Measurements from ENCODE around the gene HTRA3. TPM values are rescaled to one million over a fixed set of nuclear protein-coding genes. Genes with fewer than 3 reads are reported as not detected.

Gene HTRA3
- total and polyA plus RNA-seq, 10 donors: 0.26 to 5.5 (median 2.5) TPM

DNA sequence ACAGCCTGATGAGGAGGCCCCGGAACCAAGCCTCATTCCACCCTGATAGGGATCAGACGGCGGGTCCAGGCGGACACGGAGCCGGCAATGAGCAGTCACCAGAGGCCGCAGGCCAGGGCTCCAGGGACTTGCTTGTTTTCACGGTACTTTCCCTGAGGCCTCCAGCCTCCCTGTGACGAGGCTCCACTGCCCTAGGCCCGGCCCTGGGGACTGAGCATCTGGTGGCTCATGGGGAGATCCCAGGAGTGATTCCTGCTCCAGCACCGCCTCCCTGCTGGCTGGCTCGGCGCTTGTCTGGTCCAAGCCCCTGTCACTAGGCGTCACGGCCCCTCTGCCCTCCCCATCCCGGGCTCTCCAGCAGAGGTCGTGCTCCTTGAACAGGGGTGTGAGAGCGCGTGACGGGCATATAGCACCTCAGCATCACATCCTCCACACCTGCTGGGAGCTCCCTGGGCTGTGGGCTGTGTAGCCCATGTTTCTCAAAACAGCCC is 14.1 kb downstream of the HTRA3 start:
- no peak overlapping the region for H3K27ac ChIP-seq
- no peaks in the 10 kb centered on the region for H3K9me3 ChIP-seq
- H3K4me3 ChIP-seq: no peak overlapping the region
- no peaks in the 10 kb centered on the region for H3K36me3 ChIP-seq
- peaks cover 0 to 19% (median 0%) of the 10 kb centered on the region in 6 donors for H3K4me1 ChIP-seq
- WGBS, 5 donors: 78 to 93% (median 88%) methylated on average over 10 to 20 of the region's 20 CpGs
- DNase-seq: peak; percentile 66
- TF ChIP-seq POLR2AphosphoS5 (IDR thresholded peaks at IDR 0.05) (no peak), CTCF (IDR thresholded peaks at IDR 0.05 in 8 of 11, conservative IDR thresholded peaks at IDR 0.05 in 3 of 11) (no peak), POLR2A (IDR thresholded peaks at IDR 0.05) (no peak)
- peaks cover 0 to 27% (median 0%) of the 10 kb centered on the region in 7 donors for H3K27me3 ChIP-seq (replicated peaks in 1 of 7)
- intact Hi-C loops (cut with DNase I; ENCODE audit: low total_unique reads): no loop called here

DNA sequence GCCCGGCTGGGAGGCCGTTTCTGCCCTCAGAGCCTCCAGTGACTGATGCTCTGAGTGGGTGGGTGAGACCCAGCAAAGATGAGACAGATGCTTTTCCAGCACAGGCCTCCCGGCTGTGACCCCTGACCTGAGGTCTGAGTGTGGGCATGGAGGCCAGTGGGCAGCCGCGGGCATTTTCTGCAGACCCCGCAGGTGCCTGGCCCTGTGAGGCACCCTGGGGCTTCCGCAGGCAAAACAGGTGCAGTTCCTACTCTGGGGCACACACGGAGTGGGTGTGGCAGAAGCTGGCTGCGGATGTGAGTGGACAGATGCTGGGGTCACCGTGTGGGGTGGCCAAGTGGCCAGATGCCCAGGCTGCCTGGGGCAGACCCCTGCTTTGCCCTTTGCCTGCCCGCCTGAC is 14.8 kb downstream of the HTRA3 start:
- H3K4me1 ChIP-seq: peaks cover 0 to 12% (median 0%) of the 10 kb centered on the region in 6 donors
- peaks cover 0 to 22% (median 0%) of the 10 kb centered on the region in 7 donors for H3K27me3 ChIP-seq (replicated peaks in 1 of 7)
- no peaks in the 10 kb centered on the region for H3K36me3 ChIP-seq
- DNase-seq: peak; percentile 43
- intact Hi-C loops (cut with DNase I; ENCODE audit: low total_unique reads): no loop called here
- TF ChIP-seq POLR2A (IDR thresholded peaks at IDR 0.05) (no peak), CTCF (IDR thresholded peaks at IDR 0.05 in 8 of 11, conservative IDR thresholded peaks at IDR 0.05 in 3 of 11) (no peak)
- no peaks in the 10 kb centered on the region for H3K9me3 ChIP-seq
- no peak overlapping the region for H3K27ac ChIP-seq
- WGBS, 5 donors: 66 to 85% (median 72%) methylated on average over 5 to 11 of the region's 11 CpGs
- H3K4me3 ChIP-seq: no peak overlapping the region

DNA sequence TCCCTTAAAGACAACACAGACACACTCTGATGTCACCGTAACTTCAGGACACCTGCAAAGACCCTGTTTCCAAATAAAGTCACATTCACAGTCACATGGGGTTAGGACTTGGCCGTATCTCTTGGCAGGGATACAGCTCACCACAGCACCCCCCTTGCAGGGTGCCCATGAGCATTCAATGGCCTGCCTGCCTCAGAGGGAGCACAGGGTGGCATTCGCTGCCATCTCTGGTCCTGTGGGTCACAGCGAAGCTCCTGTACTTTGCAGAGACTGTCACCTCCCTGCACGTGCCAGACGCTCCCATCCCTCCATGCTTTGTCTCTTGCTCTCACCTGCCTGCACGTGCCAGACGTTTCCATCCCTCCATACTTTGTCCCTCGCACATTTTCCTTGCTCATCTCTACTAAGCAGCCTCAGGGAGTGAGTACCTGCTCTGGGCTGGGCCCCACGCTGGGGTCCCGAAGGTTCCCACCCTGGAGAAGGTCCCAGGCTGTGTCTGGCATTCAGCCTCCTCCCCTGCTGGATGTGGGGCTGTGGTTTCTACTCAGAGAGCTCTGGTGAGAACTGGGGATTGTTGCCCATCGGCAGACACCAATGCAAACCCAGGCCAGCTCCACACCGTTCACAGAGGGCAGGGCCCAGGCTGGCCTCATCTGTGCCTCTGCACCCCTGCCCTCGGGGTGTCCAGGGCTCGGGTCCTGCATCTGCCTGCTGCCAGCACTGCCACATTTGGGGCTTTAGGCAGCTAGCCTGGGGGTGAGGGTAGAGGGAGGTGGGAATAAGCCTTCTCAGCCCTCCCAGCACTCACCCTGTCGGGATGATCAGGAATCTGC is 15.8 kb downstream of the HTRA3 start:
- H3K4me3 ChIP-seq: no peak overlapping the region
- intact Hi-C loops (cut with DNase I; ENCODE audit: low total_unique reads): no loop called here

More for the DNA sequence above, 15.8 kb downstream of the HTRA3 start:
- WGBS, 5 donors: 70 to 84% (median 82%) methylated on average over 13 to 16 of the region's 16 CpGs
- no peaks in the 10 kb centered on the region for H3K9me3 ChIP-seq
- H3K36me3 ChIP-seq: no peaks in the 10 kb centered on the region
- H3K27me3 ChIP-seq (replicated peaks in 1 of 7): peaks cover 0 to 13% (median 0%) of the 10 kb centered on the region in 7 donors
- H3K27ac ChIP-seq: no peak overlapping the region
- DNase-seq: peak; percentile 61
- TF ChIP-seq POLR2A (IDR thresholded peaks at IDR 0.05): no peak
- TF ChIP-seq POLR2AphosphoS5 (IDR thresholded peaks at IDR 0.05): no peak
- no peak for TF ChIP-seq CTCF (IDR thresholded peaks at IDR 0.05 in 8 of 11, conservative IDR thresholded peaks at IDR 0.05 in 3 of 11)
- H3K4me1 ChIP-seq: peaks cover 0 to 8% (median 0%) of the 10 kb centered on the region in 6 donors
